OCI-LY7 (cell line): ENCODE results near the gene CPEB1. TPM values are rescaled to one million over a fixed set of nuclear protein-coding genes. Genes with fewer than 3 reads are reported as not detected.

ENCODE experiments used
- BruUV-seq: library from RNA; stranded (reverse); fragments of 400-500 nt; replicated peaks from 2 replicates; lab custom pipeline; 2021; lab: Mats Ljungman, UMichigan
- CTCF ChIA-PET: fragments of 300-600 bp; sonication (Branson Sonifier 250); formaldehyde crosslinking; loops from one replicate; lab custom pipeline; 2022; ENCODE audit warnings: antibody characterized with exemption; ENCODE audit not compliant: unreplicated experiment; lab: Charles Lee
- POLR2A ChIA-PET: fragments of 300-600 bp; sonication (Branson Sonifier 250); formaldehyde crosslinking; loops from one replicate; lab custom pipeline; 2022; ENCODE audit warnings: antibody characterized with exemption; lab: Charles Lee
- DNase-seq: peaks from one replicate; pipeline ENCODE4 v3.0.0-alpha.2; 2015; ENCODE audit warnings: low spot score
- H2AFZ ChIP-seq: fragments of 200-600 bp; sonication (generic), shearing (Covaris generic); 2 replicates; pipeline ENCODE4 v1.6.1; 2014; ENCODE audit warnings: mild to moderate bottlenecking, antibody characterized with exemption, low read length, moderate library complexity
- H3K27ac ChIP-seq: fragments of 200-600 bp; sonication (generic); 2 replicates; pipeline ENCODE4 v1.5.1; 2014; ENCODE audit warnings: mixed run types, low read depth, mild to moderate bottlenecking, moderate library complexity, low read length, inconsistent platforms; ENCODE audit not compliant: poor library complexity, severe bottlenecking
- H3K36me3 ChIP-seq: fragments of 200-600 bp; sonication (generic); 2 replicates; pipeline ENCODE4 v1.6.1; 2014; ENCODE audit warnings: mild to moderate bottlenecking, antibody characterized with exemption, low read length, moderate library complexity, mixed read lengths; ENCODE audit not compliant: insufficient read depth
- H3K4me1 ChIP-seq: fragments of 200-600 bp; sonication (generic); 2 replicates; pipeline ENCODE4 v1.5.1; 2014; ENCODE audit warnings: mild to moderate bottlenecking, low read length; ENCODE audit not compliant: insufficient read depth, poor library complexity, severe bottlenecking
- H3K4me2 ChIP-seq: fragments of 200-600 bp; sonication (generic); 2 replicates; pipeline ENCODE4 v1.6.1; 2014; ENCODE audit warnings: mild to moderate bottlenecking, low read length
- H3K4me3 ChIP-seq: fragments of 200-600 bp; sonication (generic); 2 replicates; pipeline ENCODE4 v1.5.1; 2014; ENCODE audit warnings: mild to moderate bottlenecking, low read depth, low read length; ENCODE audit not compliant: poor library complexity, severe bottlenecking
- H3K79me2 ChIP-seq: fragments of 200-600 bp; sonication (generic); 2 replicates; pipeline ENCODE4 v1.6.1; 2016; ENCODE audit warnings: low read depth, mild to moderate bottlenecking, low read length, moderate library complexity, mixed read lengths; ENCODE audit not compliant: insufficient read depth
- H3K9me2 ChIP-seq: fragments of 200-600 bp; sonication (generic); 2 replicates; pipeline ENCODE4 v1.6.1; 2016; ENCODE audit warnings: mild to moderate bottlenecking, low read length, mixed read lengths; ENCODE audit not compliant: insufficient read depth
- H3K9me3 ChIP-seq: fragments of 200-600 bp; sonication (generic); 2 replicates; pipeline ENCODE4 v1.6.1; 2014; ENCODE audit warnings: mild to moderate bottlenecking, mixed run types, low read length, mixed read lengths
- H4K20me1 ChIP-seq: fragments of 200-600 bp; sonication (generic); 2 replicates; pipeline ENCODE4 v1.6.1; 2014; ENCODE audit warnings: mild to moderate bottlenecking, antibody characterized with exemption, low read length, moderate library complexity, mixed read lengths; ENCODE audit not compliant: insufficient read depth
- CTCF ChIP-seq: fragments of 200-600 bp; sonication (generic); conservative IDR thresholded peaks from 2 replicates; pipeline ENCODE4 v1.5.1; 2014; ENCODE audit warnings: mild to moderate bottlenecking, antibody characterized with exemption, low read length, moderate library complexity, mixed read lengths
- EZH2phosphoT487 ChIP-seq: fragments of 200-600 bp; sonication (generic); IDR thresholded peaks from 2 replicates; pipeline ENCODE4 v1.6.1; 2018; ENCODE audit warnings: low read depth, borderline replicate concordance, mild to moderate bottlenecking, mixed run types, antibody characterized with exemption, low read length, moderate library complexity, mixed read lengths
- intact Hi-C: fragments of 100-400 bp; cut with micrococcal nuclease; formaldehyde crosslinking; loops from one replicate; pipeline ENCODE4 v1.10.0; 2022; ENCODE audit not compliant: unreplicated experiment
- total RNA-seq, 2 experiments: library from RNA; depleted of rRNA in 1 of 2; stranded (reverse); fragments of >200 nt in 1 of 2; shearing (Covaris generic) in 1 of 2; gene quantifications; 2 replicates each; pipeline ENCODE4 v1.2.3, GENCODE V29; 2014 to 2022

The CPEB1 gene
- total RNA-seq, 2 experiments from 2014 or later: not detected

DNA sequence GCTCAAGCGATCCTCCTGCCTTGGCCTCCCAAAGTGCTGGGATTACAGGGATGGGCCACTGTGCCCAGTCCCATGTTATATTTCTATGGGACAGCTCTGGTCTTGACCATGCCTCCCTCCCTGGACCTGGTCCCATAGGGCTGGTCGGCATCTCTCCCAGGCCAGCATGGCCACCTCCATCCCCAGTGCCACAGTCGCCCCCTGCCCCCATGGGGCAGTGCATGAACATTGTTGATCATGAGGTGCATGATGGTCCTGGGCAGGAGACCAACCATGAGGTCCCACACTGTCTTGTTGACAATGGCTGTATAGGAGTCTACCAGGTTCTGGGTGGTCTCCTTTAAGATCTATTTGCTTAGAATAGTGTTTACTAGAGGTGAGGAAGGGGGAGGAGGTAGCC, 113.4 kb downstream of the CPEB1 start:
- no peak for DNase-seq
- CTCF ChIA-PET: no interaction called here
- peaks cover 24% of the 10 kb centered on the region for H4K20me1 ChIP-seq
- POLR2A ChIA-PET: no interaction called here
- H3K9me2 ChIP-seq: no peaks in the 10 kb centered on the region
- TF ChIP-seq CTCF (no peak), EZH2phosphoT487 (no peak)
- peaks cover 37% of the 10 kb centered on the region for H3K4me1 ChIP-seq
- H3K4me3 ChIP-seq: no peak overlapping the region
- H3K79me2 ChIP-seq: peaks cover 23% of the 10 kb centered on the region
- H3K9me3 ChIP-seq: no peaks in the 10 kb centered on the region
- BruUV-seq: no TSS peak
- H2AFZ ChIP-seq: no peak overlapping the region
- H3K27ac ChIP-seq: no peak overlapping the region
- intact Hi-C loops: loop anchor here (5.0 to 10.0 kb wide), 2 partner anchors 468 to 671 kb away; partner anchors contain the start of gene HDGFL3
- no peak overlapping the region for H3K4me2 ChIP-seq
- peaks cover 57% of the 10 kb centered on the region for H3K36me3 ChIP-seq

GRCh38 chr15:82532991-82533481, 114.1 kb downstream of the CPEB1 start:
- Histone ChIP-seq H4K20me1 (peaks cover 16% of the 10 kb centered on the region), H3K27ac (no peak overlapping the region), H3K9me2 (no peaks in the 10 kb centered on the region), H3K36me3 (peaks cover 49% of the 10 kb centered on the region), H3K4me1 (peaks cover 30% of the 10 kb centered on the region), H3K4me2 (no peak overlapping the region), H3K9me3 (no peaks in the 10 kb centered on the region), H3K79me2 (peaks cover 15% of the 10 kb centered on the region), H3K4me3 (no peak overlapping the region), H2AFZ (no peak overlapping the region)
- no TSS peak for BruUV-seq
- POLR2A ChIA-PET: no interaction called here
- intact Hi-C loops: loop anchor here (5.0 to 10.0 kb wide), 2 partner anchors 469 to 672 kb away; partner anchors contain the start of gene HDGFL3
- CTCF ChIA-PET: interaction anchor here (0.6 kb wide), 1 partner anchor 253 kb away, joined by 15 read pairs; no protein-coding TSS in a partner anchor
- no peak for DNase-seq
- TF ChIP-seq EZH2phosphoT487 (no peak), CTCF (no peak)

DNA sequence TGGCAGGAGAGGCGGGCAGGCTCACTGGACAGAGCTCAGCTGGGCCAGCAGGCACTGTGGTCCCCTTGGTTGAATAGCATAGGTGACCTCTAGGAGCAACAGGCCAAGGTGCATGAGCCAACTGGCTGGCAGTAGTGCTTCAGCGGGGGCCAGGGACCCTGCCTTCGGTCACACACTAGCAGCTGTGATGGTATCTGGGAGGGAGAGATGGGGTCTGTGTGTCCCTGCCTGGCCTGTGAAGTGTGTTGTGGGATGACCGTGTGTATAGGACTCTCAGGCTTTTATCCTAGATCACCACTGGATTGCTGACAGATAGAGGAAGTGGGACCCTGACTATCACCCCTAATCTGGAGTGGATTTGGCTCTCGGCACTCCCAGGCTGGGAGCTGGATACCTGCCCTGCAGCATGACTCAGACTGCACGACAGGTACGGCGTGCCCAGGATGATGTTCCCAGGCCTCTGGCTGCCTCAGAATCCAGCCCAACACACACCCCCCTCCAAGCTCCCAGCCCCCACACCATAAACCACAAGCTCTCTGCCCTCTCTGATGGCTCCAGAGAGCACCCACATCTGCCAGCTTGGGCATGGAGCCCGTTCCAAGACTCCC, 114.7 kb downstream of the CPEB1 start:
- intact Hi-C loops: loop anchor here (5.0 to 10.0 kb wide), 2 partner anchors 470 to 672 kb away; partner anchors contain the start of gene HDGFL3
- ChIA-PET POLR2A (no interaction called here), CTCF (interaction anchor here (0.6 kb wide), 1 partner anchor 254 kb away, joined by 15 read pairs; no protein-coding TSS in a partner anchor)
- Histone ChIP-seq H3K36me3 (peaks cover 44% of the 10 kb centered on the region), H3K4me1 (peaks cover 25% of the 10 kb centered on the region), H3K9me3 (no peaks in the 10 kb centered on the region), H3K79me2 (peaks cover 10% of the 10 kb centered on the region), H2AFZ (no peak overlapping the region), H3K4me2 (no peak overlapping the region), H3K4me3 (no peak overlapping the region), H3K27ac (no peak overlapping the region), H3K9me2 (no peaks in the 10 kb centered on the region), H4K20me1 (peaks cover 11% of the 10 kb centered on the region)
- DNase-seq: no peak
- no TSS peak for BruUV-seq
- no peak for TF ChIP-seq CTCF
- TF ChIP-seq EZH2phosphoT487: no peak
